GM20431 (cell line): ENCODE results near the gene KMO.

Source experiments
- in situ Hi-C: fragments of 300-500 bp; cut with MseI, MboI; formaldehyde crosslinking; loops from one replicate; pipeline ENCODE4 v1.15.0; 2020; ENCODE audit warnings: low sequenced_read_pairs; ENCODE audit not compliant: unreplicated experiment

The KMO gene

DNA sequence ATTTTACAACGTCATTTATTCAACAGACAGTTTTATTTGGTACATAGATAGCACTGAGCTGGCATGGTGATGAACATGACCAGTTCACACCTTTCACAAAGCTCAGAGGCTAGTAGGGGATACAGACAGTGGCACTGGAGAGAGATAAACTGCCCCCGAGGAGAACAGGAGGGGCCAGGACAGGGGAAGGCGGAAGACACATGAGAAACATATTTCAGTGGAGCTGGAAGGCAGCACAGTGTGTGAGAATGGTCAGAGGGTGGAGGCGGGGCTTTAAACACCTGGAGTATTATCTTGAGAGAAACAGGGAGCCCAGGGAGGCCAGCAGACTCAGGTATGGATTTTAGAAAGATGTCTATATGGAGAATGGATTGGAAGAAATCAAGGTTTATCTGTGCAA, 58.5 kb downstream of the KMO start:
- in situ Hi-C loops, result no loop called here

- in situ Hi-C loops, result no loop called here
Observed at GRCh38 chr1:241591317-241591716, 59.1 kb downstream of the KMO start.

DNA sequence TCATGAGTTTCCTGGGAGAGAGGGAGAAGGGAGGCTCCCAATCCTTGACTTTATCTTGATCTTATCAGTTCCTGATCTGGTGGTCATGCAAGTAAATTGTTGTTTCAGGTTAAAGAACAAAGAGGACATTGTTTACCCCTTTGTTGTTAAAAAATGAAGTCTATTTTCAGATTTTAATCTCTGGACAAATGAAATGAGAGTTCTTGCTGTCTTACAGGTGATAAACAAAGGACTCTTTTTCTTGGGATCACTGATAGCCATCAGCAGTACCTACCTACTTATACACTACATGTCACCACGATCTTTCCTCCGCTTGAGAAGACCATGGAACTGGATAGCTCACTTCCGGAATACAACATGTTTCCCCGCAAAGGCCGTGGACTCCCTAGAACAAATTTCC, 59.6 kb downstream of the KMO start:
- in situ Hi-C loops, result no loop called here

DNA sequence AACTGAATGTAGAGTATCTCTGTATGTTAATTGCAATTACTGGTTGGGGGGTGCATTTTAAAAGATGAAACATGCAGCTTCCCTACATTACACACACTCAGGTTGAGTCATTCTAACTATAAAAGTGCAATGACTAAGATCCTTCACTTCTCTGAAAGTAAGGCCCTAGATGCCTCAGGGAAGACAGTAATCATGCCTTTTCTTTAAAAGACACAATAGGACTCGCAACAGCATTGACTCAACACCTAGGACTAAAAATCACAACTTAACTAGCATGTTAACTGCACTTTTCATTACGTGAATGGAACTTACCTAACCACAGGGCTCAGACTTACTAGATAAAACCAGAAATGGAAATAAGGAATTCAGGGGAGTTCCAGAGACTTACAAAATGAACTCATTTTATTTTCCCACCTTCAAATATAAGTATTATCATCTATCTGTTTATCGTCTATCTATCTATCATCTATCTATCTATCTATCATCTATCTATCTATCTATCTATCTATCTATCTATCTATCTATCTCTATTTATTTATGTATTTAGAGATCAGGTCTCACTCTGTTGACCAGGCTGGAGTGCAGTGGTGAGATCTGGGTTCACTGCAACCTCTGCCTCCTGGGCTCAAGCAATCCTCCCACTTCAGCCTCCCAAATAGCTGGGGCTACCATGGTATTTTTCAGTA, 60.2 kb downstream of the KMO start:
- in situ Hi-C loops, result no loop called here

DNA sequence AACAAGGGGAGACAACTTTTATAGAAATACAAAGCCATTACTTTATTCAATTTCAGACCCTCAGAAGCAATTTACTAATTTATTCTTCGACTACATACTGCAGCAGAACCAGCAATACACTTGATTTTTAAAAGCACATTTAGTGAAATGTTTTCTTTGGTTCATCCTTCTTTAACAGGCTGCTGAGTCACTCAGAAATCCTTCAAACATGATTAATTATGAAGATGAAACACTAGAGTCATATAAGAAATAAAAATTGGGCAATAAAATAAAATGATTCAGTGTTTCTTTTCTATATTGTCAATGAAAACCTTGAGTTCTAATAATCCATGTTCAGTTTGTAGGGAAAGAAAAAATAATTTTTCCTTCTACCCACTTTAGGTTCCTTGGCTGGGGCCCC, 61.0 kb downstream of the KMO start:
- in situ Hi-C loops, result no loop called here

DNA sequence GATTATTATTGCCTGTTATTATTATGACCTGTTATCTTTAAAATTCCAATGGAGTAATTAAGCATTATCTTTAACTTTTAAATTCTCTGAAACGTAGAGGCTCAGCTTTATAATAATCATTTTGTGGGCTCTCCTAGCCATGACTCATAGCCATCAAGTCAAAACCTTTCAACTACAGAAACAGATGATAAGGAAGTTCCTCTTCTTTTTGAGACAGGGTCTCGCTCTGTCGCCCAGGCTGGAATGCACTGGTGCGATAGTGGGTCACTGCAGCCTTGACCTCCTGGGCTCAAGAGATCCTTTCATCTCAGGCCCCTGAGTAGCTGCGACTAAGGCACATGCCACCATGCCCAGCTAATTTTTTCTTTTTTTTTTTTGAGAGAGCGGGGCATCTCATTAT, 64.5 kb downstream of the KMO start:
- in situ Hi-C loops, result no loop called here

DNA sequence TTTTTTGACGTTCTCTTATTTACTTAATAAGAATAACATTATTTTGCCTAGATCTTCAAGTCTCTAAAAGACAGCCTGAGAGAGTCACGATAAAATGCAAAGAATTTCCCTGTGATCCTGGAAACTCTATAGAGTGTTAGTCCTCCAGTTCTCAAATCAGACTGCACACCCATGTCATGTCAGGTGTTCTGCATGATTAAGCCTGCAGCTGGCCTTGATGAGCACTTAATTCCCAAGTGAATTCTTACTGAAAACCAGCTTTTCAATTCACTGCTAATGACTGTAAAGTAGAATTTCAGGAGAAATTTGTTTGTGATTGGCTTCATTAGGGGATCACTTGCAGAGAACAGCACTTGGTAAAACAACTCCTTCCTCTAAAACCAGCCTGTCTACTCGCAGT, 66.1 kb downstream of the KMO start:
- in situ Hi-C loops, result no loop called here

DNA sequence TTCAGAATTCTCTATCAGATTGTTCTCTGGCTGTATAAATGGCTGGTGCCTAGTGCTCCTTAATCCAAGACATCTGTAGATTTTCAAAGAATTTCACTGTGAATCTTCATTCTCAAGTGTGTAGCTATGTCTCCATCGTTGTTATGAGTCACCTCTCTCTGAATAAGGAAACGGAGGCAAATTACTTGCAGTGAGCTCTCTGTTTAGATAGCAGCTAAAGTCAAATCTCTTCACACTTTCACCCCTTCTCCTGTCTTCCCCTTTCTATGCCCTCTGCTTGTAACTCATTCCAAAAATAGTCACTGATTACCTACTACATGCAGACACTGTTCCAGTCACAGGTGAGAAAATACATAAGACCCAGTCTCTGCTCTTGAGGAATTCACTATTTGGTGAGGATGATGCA, 68.3 kb downstream of the KMO start:
- in situ Hi-C loops, result loop anchor here (25.0 kb wide), 2 partner anchors 237 to 387 kb away; partner anchors contain the start of genes EXO1 and MAP1LC3C

DNA sequence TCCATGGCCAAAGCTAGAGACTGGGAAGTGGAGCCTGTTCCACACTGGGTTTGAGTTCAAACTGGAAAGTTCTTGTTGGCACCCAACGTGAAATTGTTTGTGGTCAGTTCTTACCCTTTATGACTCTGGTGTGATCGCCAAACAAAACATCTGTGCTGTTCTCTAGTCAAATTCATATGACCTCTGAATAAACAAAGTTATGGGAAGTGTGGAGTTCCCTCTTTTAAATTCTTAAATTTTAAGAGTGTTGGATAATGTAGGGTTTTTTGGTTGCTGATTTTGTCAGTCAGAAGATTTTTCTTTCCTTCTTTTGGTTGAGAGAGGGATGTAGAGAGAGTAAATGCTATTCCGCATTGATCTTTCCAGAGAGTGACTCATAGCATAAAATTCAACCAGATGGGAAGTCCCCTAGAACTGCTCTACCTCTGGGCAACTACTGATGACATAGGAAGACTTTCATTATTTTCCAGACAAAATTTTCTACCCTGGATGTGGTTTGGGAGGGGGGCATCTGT, 71.6 kb downstream of the KMO start:
- in situ Hi-C loops, result loop anchor here (25.0 kb wide), 2 partner anchors 234 to 384 kb away; partner anchors contain the start of genes EXO1 and MAP1LC3C

- in situ Hi-C loops, result loop anchor here (25.0 kb wide), 2 partner anchors 232 to 382 kb away; partner anchors contain the start of genes EXO1 and MAP1LC3C
Observed at GRCh38 chr1:241605146-241605805, 73.1 kb downstream of the KMO start.

- in situ Hi-C loops, result loop anchor here (25.0 kb wide), 2 partner anchors 231 to 381 kb away; partner anchors contain the start of genes EXO1 and MAP1LC3C
Observed at GRCh38 chr1:241606544-241606943, 74.4 kb downstream of the KMO start.

DNA sequence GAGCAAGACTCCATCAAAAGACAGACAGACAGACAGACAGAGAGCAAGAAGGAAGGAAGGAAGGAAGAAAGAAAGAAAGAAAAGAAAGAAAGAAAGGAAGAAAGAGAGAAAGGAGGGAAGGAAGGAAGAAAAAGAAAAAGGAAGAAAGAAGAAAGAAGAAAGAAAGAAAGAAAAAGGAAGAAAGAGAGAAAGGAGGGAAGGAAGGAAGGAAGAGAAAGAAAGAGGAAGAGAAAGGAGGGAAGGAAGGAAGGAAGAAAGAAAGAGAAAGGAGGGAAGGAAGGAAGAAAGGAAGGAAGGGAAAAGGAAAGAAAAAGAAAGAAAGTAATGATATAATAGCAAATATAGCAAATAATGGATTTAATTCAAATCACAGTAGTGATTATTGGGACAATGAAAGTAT, 75.3 kb downstream of the KMO start:
- in situ Hi-C loops, result loop anchor here (25.0 kb wide), 2 partner anchors 230 to 380 kb away; partner anchors contain the start of genes EXO1 and MAP1LC3C

DNA sequence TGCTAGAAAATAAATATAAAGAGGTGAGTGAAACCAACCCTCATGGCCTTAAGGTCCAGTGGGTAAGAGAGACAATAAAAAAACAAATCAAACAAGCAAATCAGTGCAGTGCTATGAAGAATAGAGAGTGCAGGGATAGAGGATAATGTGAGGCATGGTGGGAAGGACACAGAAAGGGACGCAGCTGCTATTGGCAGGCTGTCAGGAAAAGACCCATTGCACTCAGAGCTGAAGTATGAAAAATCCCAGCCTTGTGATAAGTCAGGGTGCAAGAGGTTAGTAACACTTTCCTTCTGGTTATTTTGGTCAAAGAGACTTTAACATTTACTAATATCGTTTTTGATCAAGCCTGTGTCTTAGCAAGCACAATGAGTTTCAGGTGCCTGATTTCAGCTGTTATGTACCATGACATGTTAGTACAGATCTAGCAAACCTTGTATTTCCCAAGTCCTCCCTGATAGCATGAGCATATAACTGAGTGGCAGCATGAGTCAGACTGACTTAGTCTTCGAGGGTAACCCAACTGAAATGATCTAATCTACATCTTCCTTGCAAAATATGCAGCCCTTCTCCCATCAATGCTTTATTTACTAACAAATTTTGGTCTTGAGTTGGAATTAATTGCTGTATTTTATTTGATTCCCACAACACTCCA, 76.3 kb downstream of the KMO start:
- in situ Hi-C loops, result loop anchor here (25.0 kb wide), 2 partner anchors 229 to 379 kb away; partner anchors contain the start of genes EXO1 and MAP1LC3C

- in situ Hi-C loops, result loop anchor here (25.0 kb wide), 2 partner anchors 227 to 377 kb away; partner anchors contain the start of genes EXO1 and MAP1LC3C
Observed at GRCh38 chr1:241610056-241610815, 78.1 kb downstream of the KMO start.

DNA sequence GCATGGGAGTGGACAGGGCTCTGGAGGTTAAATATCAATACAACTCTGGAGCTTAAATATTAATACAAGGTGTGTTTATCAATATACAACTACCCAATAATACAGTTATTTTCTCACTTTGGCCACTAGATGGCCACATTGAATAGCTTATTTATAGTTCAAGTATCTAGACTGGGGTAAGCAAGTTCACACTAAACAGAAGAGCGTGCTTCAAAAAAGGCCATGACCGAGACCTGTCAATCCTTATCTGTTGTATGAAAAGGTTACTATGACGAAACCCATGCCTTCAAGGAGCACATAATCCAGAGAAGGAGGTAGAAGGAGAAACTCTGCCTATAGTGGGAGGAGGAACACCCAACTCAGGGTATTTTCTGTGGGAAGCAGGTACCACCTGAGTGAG, 78.9 kb downstream of the KMO start:
- in situ Hi-C loops, result loop anchor here (25.0 kb wide), 2 partner anchors 226 to 376 kb away; partner anchors contain the start of genes EXO1 and MAP1LC3C

DNA sequence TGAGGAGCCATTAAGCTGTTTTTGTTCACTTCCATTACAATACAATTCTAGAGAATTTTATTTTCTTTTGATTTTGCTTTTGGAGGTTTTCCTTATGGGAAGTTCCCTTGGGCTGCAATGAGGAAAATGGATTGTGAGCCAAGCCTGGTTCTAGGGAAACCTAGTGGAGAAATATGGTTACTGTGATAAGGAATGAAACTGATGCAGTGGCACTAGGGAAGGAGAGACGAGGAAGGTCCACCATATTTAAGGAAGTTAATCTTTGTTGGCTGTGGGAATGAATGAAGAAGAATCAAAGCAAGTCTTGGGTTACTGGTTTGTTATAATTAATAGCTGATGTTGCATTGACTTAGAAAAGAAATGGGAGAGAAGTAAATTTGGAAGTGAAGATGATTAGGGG, 79.6 kb downstream of the KMO start:
- in situ Hi-C loops, result loop anchor here (25.0 kb wide), 2 partner anchors 226 to 376 kb away; partner anchors contain the start of genes EXO1 and MAP1LC3C

GRCh38 chr1:241612533-241613477, 80.6 kb downstream of the KMO start:
- in situ Hi-C loops, result loop anchor here (25.0 kb wide), 2 partner anchors 224 to 374 kb away; partner anchors contain the start of genes EXO1 and MAP1LC3C

DNA sequence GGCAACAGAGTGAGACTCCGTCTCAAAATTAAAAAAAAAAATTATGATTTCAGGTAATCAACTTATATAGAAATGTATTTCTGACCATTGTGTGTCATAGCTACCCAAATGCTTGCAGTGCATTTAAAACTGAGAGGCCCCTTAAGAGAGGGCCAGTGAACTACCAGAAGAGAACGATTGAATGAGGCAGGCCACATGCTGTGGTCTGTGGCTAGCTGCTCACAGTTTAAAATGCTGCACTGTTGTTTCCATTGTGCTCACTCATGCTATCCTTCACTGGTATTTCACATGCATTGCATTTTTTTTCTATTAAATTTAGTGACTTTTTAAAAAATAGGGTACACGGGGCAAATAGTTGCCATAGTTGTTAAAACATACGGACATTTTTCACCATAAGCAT, 82.0 kb downstream of the KMO start:
- in situ Hi-C loops, result loop anchor here (25.0 kb wide), 2 partner anchors 223 to 373 kb away; partner anchors contain the start of genes EXO1 and MAP1LC3C
